Astrocyte (in vitro differentiated cells and primary cell): ENCODE results near the gene PLIN5.

Experiments used
- CTCF ChIP-seq: IDR thresholded peaks from 2 replicates; pipeline ENCODE4 v1.5.1; 2011; ENCODE audit warnings: low read depth, mild to moderate bottlenecking, inconsistent platforms, low read length, moderate library complexity; ENCODE audit not compliant: insufficient read depth
- EZH2 ChIP-seq: IDR thresholded peaks from 2 replicates; pipeline ENCODE4 v1.6.1; 2012; ENCODE audit warnings: mild to moderate bottlenecking, low read length, inconsistent platforms; ENCODE audit not compliant: insufficient read depth

GRCh38 chr19:4504891-4505569 lies 30.0 kb downstream of the PLIN5 start:
- TF ChIP-seq CTCF (no peak), EZH2 (no peak)
